ENCODE measurements around the gene CIROP.

Gene CIROP

DNA sequence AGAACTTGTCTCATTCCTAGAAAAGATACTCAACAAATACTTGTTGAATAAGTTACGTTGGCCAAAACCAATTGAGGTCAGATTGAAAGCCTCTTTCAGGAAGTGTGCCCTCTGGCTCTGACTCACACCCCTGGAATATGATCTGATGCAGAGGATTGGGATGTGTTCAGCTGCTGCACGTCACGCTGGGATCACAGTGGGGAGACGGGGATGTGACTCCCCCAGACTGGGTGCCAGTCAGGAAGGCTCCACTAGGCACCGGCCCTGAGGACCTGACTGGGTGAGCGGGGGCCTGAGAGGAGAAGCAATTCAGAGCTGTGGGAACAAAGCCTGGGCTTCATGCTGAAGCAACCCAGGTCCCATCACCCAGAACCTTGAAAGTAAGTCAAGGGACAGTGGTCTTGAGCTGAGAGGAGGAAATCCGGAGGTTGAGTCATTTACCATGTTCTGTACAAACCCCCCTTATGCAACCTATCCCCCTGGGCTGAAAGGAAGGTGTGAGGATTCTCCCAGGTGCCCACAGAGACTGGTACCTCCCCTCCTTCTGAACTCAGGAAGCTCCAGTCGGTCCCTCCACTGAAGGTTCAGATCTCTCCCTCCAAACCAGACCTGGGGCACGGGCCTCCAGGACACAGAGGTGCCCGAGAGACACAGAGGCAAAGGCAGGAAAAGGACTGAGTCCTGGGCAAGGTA lies 10.4 kb upstream of the CIROP start:
- in situ Hi-C loops (cut with MboI; ENCODE audit: low sequenced_read_pairs), result no loop called here

DNA sequence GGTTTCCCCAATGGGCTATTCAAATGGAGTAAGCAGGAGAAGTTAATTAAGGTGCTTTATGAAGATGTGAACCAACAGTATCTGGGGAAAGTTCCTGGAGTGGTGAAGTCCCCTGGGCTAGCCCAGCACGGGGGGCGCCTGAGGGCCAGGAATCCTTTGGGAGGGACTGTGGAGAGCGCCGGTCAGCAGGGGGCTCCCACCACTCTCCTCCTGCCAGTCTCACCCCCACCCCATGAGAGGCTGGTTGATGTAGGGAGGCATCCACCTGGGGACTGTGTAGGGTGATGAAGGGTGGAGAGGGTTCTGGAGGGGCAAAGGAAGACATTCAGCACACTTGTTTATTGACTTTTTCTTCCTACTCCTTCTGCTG lies 9.9 kb upstream of the CIROP start:
- in situ Hi-C loops (cut with MboI; ENCODE audit: low sequenced_read_pairs), result no loop called here

DNA sequence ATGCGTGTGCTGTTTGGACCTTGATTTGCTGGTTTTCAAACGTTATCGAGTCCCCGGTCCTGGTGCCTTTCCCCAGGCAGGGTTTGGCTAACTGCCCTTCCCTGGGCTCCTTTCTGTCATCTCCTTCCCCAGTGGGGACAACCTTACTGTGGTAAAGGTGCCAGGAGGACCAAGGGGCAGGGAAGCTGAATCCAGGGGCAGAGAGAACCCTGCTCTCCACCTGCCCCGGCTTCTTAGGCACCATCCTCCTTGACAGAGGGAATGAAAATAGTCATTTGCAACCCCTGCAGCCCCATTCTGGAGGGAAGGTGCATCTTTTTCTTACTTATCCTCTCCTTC lies 9.3 kb upstream of the CIROP start:
- in situ Hi-C loops (cut with MboI; ENCODE audit: low sequenced_read_pairs), result no loop called here

DNA sequence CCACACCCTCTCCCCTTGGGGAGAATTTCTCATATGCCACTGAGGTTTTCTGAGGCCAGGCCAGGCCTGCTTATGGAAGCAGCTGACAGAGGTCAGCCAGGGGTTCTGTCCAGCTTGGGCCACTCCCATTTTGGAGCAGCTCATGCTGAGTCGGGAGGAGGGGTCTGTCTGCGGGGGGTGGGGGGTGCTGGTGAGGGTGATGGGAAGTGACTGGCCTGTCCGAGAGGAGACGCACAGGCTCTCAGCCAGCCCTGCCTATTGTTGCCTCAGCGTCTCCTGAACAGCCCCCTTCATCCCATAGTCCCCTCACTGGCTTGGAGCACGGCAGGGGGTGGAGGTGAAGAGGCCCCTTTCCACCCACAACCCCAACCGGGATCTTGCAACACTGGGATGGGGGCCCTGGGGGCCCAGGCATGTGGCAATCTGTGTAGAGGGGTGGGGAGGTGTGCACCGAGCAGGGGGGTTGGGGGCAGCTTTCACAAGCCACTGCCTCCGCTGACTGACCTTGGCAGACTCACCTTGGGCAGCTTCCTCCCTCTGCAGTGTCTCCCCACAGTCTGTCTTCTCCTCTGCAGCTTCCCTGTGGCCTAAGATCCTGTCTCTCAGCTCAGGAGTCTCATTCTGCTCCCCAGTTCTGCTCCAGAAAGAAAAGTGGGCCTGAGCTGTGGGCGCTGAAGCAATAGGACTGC lies 8.8 kb upstream of the CIROP start:
- in situ Hi-C loops (cut with MboI; ENCODE audit: low sequenced_read_pairs), result no loop called here

DNA sequence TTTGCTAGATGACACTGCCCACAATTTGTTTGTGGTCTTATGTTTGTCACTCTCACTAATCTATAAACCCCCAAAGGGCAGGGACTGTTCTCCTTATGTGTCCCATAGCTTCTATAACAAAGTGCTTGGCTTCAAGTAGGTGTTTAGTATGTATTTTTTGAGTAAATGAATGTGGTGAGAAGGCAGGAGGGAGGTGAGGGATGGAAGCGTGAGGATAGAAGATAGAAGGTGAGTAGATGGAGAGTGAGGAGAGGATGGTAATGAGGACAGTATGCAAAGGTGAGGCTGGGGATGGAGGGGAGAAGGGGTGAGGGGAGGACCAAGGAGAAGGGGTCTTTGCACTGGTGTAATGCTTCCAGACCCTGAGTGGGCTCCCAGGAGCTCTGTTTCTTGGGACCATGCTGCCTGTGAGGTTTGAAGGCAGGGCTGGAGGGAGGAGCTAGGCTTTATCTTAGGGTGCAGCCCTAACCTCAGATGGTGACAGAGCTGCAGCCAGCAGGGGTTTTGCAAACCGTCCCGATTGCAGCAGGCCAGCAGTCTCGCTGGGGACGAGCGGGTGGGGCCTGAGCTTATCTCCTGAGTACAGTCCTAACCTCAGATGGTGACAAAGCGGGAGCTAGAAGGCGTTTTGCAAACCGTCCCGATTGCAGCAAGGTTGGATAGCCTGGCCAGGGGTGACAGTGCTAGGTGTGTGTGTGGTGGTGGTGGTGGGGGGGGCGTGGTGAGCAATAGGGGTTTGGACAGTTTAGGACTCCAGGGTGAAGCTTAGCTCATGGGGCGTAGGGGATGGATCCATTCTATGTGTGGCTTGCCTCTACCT lies 7.8 kb upstream of the CIROP start:
- in situ Hi-C loops (cut with MboI; ENCODE audit: low sequenced_read_pairs), result no loop called here

DNA sequence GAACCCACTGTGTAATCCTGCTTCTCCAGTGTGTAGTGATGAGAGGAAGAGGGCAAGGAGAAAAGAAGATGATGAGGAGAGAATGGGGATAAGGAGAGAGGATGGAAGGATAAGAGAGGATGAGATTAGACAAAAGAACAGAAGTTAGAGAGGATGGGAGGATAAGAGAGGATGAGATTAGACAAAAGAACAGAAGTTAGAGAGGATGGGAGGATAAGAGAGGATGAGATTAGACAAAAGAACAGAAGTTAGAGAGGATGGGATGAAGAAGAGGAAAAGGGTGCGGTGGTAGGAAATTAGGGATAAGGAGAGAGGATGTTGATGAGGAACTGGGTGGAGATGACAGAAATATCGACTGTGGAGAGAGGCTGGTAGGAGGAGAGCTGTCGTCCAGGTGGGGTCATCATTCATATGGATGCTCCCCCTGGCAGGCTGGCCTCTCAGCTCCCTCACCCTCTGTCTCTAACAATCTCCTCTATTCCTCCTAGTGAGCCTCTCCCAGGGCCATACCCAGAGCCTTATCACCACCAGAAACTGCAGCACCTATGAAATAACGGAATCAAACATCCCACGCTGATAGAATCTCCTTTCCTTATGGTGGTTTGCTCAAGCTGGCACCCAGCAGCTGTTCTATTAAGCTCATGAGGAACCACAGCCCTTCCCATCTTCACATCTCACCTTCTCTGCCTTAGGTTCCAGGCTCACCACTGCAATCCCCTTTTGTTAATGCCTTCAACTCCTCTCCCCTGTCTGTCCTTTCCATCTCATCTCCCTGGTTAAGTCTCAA lies 6.0 kb upstream of the CIROP start:
- in situ Hi-C loops (cut with MboI; ENCODE audit: low sequenced_read_pairs), result no loop called here

DNA sequence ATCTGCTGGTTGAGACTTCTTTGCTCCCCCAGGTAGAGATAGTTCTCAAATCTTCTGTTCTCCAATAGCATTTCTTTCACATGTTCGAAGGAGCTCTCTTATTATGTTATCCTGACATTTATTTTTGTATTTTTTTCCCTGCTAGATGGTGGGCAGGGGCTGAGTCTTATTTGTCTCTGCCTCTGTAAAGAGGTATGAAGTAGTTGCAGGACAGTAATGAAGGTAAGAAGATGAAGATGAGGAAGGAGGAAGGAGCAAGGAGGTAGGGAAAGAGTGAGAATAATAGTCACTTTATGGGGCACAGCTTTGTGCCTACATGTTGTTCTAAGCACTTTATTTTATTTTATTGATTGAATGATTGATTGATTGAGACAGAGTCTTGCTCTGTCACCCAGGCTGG lies 5.0 kb upstream of the CIROP start:
- in situ Hi-C loops (cut with MboI; ENCODE audit: low sequenced_read_pairs), result loop anchor here (5.0 kb wide), 1 partner anchor 42 kb away; no protein-coding TSS in a partner anchor

DNA sequence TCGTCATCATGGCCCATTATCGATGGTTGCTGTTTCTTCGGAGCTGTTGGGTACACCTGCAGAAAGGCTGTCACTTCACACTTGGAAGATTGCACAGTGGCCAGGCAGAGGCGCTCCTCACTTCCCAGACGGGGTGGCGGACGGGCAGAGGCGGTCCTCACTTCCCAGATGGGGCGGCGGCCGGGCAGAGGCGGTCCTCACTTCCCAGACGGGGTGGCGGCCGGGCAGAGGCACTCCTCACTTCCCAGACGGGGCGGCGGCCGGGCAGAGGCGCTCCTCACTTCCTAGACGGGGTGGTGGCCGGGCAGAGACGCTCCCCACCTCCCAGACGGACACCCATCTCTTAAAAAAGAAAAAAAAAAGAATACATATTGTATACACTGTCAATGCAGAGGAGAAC lies 3.4 kb upstream of the CIROP start:
- in situ Hi-C loops (cut with MboI; ENCODE audit: low sequenced_read_pairs), result loop anchor here (5.0 kb wide), 1 partner anchor 41 kb away; no protein-coding TSS in a partner anchor

DNA sequence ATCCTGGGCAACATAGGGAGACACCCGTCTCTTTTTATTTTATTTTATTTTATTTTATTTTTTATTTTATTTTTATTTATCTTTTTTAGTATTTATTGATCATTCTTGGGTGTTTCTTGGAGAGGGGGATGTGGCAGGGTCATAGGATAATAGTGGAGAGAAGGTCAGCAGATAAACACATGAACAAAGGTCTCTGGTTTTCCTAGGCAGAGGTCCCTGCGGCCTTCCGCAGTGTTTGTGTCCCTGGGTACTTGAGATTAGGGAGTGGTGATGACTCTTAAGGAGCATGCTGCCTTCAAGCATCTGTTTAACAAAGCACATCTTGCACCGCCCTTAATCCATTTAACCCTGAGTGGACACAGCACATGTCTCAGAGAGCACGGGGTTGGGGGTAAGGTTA lies 2.8 kb upstream of the CIROP start:
- in situ Hi-C loops (cut with MboI; ENCODE audit: low sequenced_read_pairs), result loop anchor here (5.0 kb wide), 1 partner anchor 40 kb away; no protein-coding TSS in a partner anchor

DNA sequence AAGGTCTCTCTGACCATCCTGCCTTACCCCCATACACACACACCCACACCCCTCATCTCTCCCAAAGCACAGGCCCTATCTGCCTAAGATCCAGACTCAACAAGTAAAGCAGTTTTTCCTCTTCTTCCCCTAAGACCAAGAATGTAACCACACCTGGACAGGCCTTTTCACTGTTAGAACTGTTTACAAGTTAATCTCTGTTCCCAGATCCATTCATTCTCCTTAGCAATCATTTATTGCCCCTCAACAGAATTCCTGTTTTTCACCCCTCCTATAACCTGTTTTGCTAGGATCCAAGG lies 1.9 kb upstream of the CIROP start:
- in situ Hi-C loops (cut with MboI; ENCODE audit: low sequenced_read_pairs), result loop anchor here (5.0 kb wide), 1 partner anchor 39 kb away; no protein-coding TSS in a partner anchor

DNA sequence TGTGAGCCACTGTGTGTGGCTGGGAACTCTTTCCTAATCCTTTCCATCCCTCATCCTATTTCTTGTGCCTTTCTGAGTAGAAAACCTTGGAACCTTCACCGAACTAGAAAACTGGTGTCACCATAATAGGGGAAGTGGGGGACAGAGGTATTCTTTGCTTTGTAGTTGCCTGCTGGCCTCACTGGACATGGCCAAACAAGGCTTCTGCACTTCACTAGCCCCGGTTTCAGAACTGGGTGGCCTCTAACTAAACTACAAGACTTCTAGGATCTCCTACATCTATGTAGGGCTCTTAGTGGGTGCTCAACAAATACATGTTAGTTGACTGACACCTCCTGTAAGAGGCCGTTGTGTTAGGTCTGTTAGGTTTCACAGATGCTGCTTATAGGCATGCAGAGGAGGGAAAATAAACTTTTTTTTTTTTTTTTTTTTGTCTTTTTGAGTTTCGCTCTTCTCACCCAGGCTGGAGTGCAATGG lies 597 bp upstream of the CIROP start:
- in situ Hi-C loops (cut with MboI; ENCODE audit: low sequenced_read_pairs), result loop anchor here (5.0 kb wide), 1 partner anchor 38 kb away; no protein-coding TSS in a partner anchor

DNA sequence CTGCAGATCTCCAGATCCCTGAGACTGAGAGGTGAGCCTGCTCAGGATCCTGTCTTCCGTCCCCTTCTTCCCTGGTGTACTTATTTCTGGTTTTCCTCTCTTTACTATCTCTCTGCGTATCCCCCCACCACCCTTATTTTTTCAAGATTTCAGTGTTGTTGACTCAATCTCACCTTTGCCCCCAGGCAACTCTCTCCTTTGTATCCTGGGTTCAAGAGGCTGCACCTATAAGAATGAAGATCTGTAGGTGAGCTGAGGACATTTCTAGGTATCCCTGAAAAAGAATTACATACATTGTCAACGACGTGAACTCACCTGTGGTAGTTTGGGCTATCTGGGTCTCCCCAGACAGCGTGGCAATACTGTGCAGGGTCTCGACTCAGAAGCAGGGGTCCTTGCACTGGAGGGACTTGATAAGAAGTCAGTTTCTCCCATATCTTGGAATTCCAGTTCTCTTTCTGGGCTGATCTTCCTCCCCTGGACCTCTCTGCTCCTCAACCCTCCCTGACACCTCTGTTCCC lies 659 bp downstream of the CIROP start:
- in situ Hi-C loops (cut with MboI; ENCODE audit: low sequenced_read_pairs), result no loop called here

DNA sequence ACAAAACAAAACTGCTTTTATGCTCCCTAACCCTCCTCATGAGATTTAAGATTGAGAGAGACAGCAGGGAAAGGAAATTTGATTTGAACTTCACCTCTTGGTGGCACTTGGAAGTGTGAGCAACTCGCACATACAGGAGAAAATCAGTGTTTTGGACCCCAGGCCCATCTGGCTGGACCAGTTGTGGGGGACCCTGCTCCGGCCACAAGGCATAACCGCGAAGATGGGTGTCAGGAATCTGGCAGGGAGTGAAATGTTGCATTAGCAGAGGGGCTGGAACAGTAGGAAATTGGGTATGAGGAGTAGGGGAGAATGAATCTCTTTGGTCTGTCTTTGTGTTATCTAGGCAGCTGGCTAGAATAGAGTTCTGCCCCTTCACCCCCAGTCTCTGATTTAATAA lies 1.2 kb downstream of the CIROP start:
- in situ Hi-C loops (cut with MboI; ENCODE audit: low sequenced_read_pairs), result no loop called here

DNA sequence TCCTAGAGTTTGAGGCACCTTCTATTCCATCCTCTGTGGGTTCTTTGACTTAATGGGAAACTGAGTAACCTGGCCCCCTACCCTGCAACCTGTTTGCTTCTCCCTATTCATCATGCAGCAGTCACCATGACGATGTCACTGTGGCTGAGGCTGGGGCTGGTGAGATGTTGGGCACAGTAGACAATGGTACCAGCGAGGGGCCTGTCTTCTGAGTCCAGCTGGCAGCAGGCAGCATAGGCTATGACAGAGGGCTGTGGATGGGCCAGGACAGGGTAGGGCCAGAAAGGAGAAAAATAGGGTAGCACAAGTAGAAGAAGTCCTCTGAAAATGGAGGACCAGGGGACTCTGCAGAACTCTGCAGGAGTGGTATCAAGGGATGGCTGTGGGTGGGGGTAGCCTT lies 2.0 kb downstream of the CIROP start:
- in situ Hi-C loops (cut with MboI; ENCODE audit: low sequenced_read_pairs), result no loop called here

DNA sequence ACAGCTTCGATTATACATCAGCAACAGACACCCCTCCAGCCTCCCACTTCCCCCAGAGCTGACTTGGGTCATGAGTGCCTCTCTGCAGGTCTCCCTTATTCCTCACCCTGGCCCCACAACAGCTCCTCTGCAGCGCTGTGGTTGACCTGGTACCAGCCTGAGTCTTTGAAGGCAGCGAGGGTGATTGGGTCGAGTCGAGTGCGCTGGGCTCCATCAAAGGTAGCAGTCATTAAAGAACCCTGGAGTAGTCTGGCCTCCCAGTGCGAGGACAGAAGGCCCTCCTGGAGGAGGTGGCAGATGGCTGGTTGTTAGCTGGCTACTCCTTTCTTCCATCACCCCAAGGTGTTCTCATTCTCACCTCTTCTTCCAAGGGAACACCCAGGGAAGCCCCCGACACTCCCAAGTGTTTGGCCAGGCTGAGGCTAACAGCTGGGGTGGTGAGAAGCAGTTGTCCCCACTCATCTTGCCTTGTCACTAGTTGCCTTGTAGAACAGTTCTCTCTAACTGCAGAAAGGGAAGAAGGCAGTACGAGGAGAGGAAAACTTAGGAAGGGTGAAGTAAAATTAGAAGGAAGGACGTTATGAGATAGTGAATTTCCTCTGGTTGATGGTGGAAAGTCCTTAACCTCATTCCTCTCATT lies 2.7 kb downstream of the CIROP start:
- in situ Hi-C loops (cut with MboI; ENCODE audit: low sequenced_read_pairs), result no loop called here

DNA sequence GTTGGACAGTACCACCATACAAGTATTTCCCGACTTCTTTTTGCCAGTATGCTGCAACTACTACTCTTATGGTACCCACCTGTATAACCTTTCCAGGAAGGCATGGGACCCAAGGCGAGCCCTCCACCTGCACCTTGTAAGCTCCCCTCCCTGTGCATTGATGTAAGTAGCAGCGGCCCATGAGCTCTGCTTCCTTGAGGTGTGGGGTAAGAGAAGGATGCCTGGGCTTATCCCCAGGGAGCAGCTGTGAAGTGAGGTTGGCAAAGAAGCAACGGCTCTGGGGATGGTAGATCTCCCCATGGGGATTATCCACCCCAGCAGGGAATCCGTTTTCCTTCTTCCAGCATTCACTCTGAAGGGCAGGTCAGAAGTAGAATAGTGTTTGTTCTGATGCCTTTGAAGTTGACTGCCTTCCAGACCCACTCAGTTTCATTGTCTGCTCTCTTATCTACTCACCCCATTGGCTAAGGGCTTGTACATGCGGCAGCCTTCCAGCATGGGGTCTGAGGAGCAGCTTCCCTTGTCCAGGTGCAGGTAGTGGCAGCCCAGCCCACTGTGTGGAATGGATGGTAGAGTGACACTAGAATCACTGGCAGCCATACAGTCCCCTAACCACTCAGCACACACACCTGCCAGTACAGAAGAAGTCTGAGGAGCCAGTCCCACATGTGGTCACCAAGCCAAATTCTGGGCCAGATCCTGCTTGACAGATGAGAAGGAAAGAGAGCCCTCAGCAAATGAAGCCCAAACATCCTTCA lies 3.4 kb downstream of the CIROP start:
- in situ Hi-C loops (cut with MboI; ENCODE audit: low sequenced_read_pairs), result no loop called here

DNA sequence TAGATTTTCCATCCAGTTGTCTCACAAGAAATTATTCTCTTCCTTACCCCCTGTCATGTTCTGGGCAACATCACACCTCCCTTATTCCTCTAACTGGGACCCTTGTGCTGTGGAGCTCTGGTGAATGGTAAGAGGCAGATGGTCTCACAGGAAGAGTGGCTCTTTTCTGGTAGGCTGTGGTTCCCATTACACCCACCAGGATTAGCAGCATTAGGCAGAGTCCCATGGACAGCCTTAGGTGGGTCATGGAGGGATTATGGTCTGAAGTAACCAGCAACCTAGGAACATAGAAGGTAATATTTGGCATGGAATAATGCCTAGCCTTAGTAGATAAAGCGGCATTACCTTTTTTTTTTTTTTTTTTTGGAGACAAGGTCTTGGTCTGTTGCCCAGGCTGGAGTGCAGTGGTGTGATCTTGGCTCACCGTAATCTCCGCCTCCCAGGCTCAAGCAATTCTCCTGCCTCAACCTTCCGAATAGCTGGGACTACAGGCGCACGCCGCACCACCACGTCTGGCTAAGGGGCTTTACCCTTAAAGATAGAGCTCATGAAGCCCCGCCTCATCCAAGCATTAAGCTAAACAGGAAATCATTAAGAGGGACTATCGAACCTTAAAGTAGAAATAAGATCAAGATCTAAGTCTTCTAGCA lies 5.5 kb downstream of the CIROP start:
- in situ Hi-C loops (cut with MboI; ENCODE audit: low sequenced_read_pairs), result no loop called here

DNA sequence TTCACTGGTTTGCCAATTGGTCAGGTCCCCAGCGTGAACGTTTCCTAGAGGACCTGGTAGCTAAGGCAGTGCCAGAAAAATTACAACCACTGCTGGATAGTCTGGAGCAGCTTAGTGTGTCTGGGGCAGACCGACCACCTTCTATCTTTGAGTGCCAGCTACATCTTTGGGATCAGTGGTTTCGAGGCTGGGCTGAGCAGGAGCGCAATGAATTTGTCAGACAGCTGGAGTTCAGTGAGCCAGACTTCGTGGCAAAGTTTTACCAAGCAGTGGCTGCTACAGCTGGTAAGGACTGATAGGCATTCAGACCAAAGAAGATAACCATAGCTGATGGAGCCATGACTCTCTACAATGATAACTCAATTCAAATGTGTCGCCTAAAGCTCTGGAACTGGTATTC lies 7.0 kb downstream of the CIROP start:
- in situ Hi-C loops (cut with MboI; ENCODE audit: low sequenced_read_pairs), result no loop called here
